IMR-90 (cell line): ENCODE data around the gene TMEM181. TPM values are rescaled to one million over a fixed set of nuclear protein-coding genes. Genes with fewer than 3 reads are reported as not detected.

Source experiments
- ATAC-seq: fragments of 200-7000 bp; cut with Tn5 transposase; 2 replicates; pipeline ENCODE4 v1.9.1; 2020; ENCODE audit warnings: low read depth, mild to moderate bottlenecking, moderate library complexity
- BruUV-seq: library from RNA; stranded (reverse); fragments of 400-500 nt; replicated peaks from 2 replicates; lab custom pipeline; 2021; lab: Mats Ljungman, UMichigan
- CTCF ChIA-PET: fragments of 300-600 bp; formaldehyde crosslinking; extraction: SDS; loops from one replicate; lab custom pipeline; 2021; ENCODE audit warnings: antibody characterized with exemption; lab: Yijun Ruan, JAX
- POLR2A ChIA-PET: fragments of 300-600 bp; sonication (Branson Sonifier 250); formaldehyde crosslinking; loops from one replicate; lab custom pipeline; 2022; ENCODE audit warnings: antibody characterized with exemption; ENCODE audit not compliant: unreplicated experiment; lab: Charles Lee
- DNase-seq: peaks from one replicate; pipeline ENCODE4 v3.0.0; 2013
- H2AFZ ChIP-seq: replicated peaks from 2 replicates; pipeline ENCODE3; 2013; ENCODE audit warnings: low read length, mild to moderate bottlenecking; ENCODE audit not compliant: poor library complexity
- H2AK5ac ChIP-seq: 2 replicates; pipeline ENCODE4 v1.6.1; 2013; ENCODE audit warnings: low read depth, low read length, inconsistent platforms
- H2AK9ac ChIP-seq: replicated peaks from 2 replicates; pipeline ENCODE3; 2013; ENCODE audit warnings: mild to moderate bottlenecking, low read depth, low read length, moderate library complexity; ENCODE audit not compliant: poor library complexity
- H2BK120ac ChIP-seq: 2 replicates; pipeline ENCODE4 v1.6.1; 2013; ENCODE audit warnings: low read depth, low read length, inconsistent platforms
- H2BK15ac ChIP-seq: 3 replicates; pipeline ENCODE4 v1.6.1; 2013; ENCODE audit warnings: low read depth, low read length, inconsistent platforms
- H2BK20ac ChIP-seq: 2 replicates; pipeline ENCODE4 v1.6.1; 2013; ENCODE audit warnings: low read depth, mild to moderate bottlenecking, inconsistent platforms, low read length, moderate library complexity
- H2BK5ac ChIP-seq: 2 replicates; pipeline ENCODE4 v1.6.1; 2013; ENCODE audit warnings: mild to moderate bottlenecking, low read depth, low read length, inconsistent platforms; ENCODE audit not compliant: poor library complexity, severe bottlenecking
- H3K14ac ChIP-seq: replicated peaks from 2 replicates; pipeline ENCODE4 v1.6.1; 2013; ENCODE audit warnings: low read depth, low read length, inconsistent platforms
- H3K18ac ChIP-seq: 2 replicates; pipeline ENCODE4 v1.6.1; 2013; ENCODE audit warnings: low read depth, low read length, control low read depth
- H3K23ac ChIP-seq: 2 replicates; pipeline ENCODE4 v1.6.1; 2013; ENCODE audit warnings: low read depth, low read length, inconsistent platforms
- H3K27ac ChIP-seq: 2 replicates; pipeline ENCODE4 v1.5.1; 2013; ENCODE audit warnings: mild to moderate bottlenecking, control low read depth, low read length; ENCODE audit not compliant: insufficient read depth
- H3K27me3 ChIP-seq: 2 replicates; pipeline ENCODE4 v1.6.1; 2013; ENCODE audit warnings: low read length; ENCODE audit not compliant: control insufficient read depth, insufficient read depth
- H3K36me3 ChIP-seq: 2 replicates; pipeline ENCODE4 v1.6.1; 2013; ENCODE audit warnings: low read length, mixed read lengths; ENCODE audit not compliant: control insufficient read depth, insufficient read depth
- H3K4ac ChIP-seq: 2 replicates; pipeline ENCODE4 v1.6.1; 2013; ENCODE audit warnings: low read depth, low read length, inconsistent platforms
- H3K4me1 ChIP-seq: 2 replicates; pipeline ENCODE4 v1.6.1; 2013; ENCODE audit warnings: low read length, mixed read lengths; ENCODE audit not compliant: control insufficient read depth, insufficient read depth
- H3K4me2 ChIP-seq: 2 replicates; pipeline ENCODE4 v1.6.1; 2013; ENCODE audit warnings: low read depth, mild to moderate bottlenecking, control low read depth, low read length, moderate library complexity
- H3K4me3 ChIP-seq: 2 replicates; pipeline ENCODE4 v1.5.1; 2013; ENCODE audit warnings: low read depth, mild to moderate bottlenecking, control low read depth, low read length, moderate library complexity; ENCODE audit not compliant: insufficient read depth
- H3K56ac ChIP-seq: 2 replicates; pipeline ENCODE4 v1.6.1; 2013; ENCODE audit warnings: low read length, inconsistent platforms; ENCODE audit not compliant: insufficient read depth; ENCODE audit errors: extremely low read depth
- H3K79me1 ChIP-seq, 2 experiments: 2 replicates each; pipeline ENCODE4 v1.6.1; 2013; ENCODE audit warnings: low read length in 2 of 2, inconsistent platforms in 1 of 2, low read depth in 1 of 2
- H3K9ac ChIP-seq: 2 replicates; pipeline ENCODE4 v1.6.1; 2013; ENCODE audit warnings: low read depth, low read length, control low read depth
- H3K9me1 ChIP-seq: 2 replicates; pipeline ENCODE4 v1.6.1; 2013; ENCODE audit warnings: low read length, inconsistent platforms; ENCODE audit not compliant: insufficient read depth
- H3K9me3 ChIP-seq: 2 replicates; pipeline ENCODE4 v1.6.1; 2013; ENCODE audit warnings: low read length; ENCODE audit not compliant: control insufficient read depth, insufficient read depth
- H4K20me1 ChIP-seq: 2 replicates; pipeline ENCODE4 v1.6.1; 2013; ENCODE audit warnings: low read length, inconsistent platforms; ENCODE audit not compliant: insufficient read depth
- H4K5ac ChIP-seq: 2 replicates; pipeline ENCODE4 v1.6.1; 2013; ENCODE audit warnings: mild to moderate bottlenecking, low read depth, low read length, control low read depth
- H4K8ac ChIP-seq, 2 experiments: 2 replicates each; pipeline ENCODE4 v1.6.1; 2013; ENCODE audit warnings: low read depth in 2 of 2, low read length in 2 of 2, control low read depth in 1 of 2, inconsistent platforms in 1 of 2
- H4K91ac ChIP-seq: 2 replicates; pipeline ENCODE4 v1.6.1; 2013; ENCODE audit warnings: low read depth, low read length, inconsistent platforms; ENCODE audit not compliant: insufficient read depth
- CEBPB ChIP-seq: IDR thresholded peaks from 2 replicates; pipeline ENCODE4 v1.6.1; 2012; ENCODE audit warnings: low read depth, low read length, improper control_type of control experiment
- ELK1 ChIP-seq: fragments of 150-350 bp; IDR thresholded peaks from 2 replicates; pipeline ENCODE4 v1.6.1; 2016; ENCODE audit warnings: low read depth, mild to moderate bottlenecking, low read length, moderate library complexity, borderline replicate concordance
- NFE2L2 ChIP-seq: fragments of 150-350 bp; IDR thresholded peaks from 2 replicates; pipeline ENCODE4 v1.6.1; 2016; ENCODE audit warnings: low read depth, mild to moderate bottlenecking, low read length
- RAD21 ChIP-seq: IDR thresholded peaks from 2 replicates; pipeline ENCODE4 v1.6.1; 2012; ENCODE audit warnings: low read length, improper control_type of control experiment
- RCOR1 ChIP-seq: IDR thresholded peaks from 2 replicates; pipeline ENCODE4 v1.6.1; 2012; ENCODE audit warnings: mild to moderate bottlenecking, low read length, improper control_type of control experiment; ENCODE audit not compliant: insufficient replicate concordance
- RFX5 ChIP-seq: IDR thresholded peaks from 2 replicates; pipeline ENCODE4 v1.8.0; 2012; ENCODE audit warnings: low read depth, mild to moderate bottlenecking, low read length, moderate library complexity
- SMC3 ChIP-seq: fragments of 150-350 bp; IDR thresholded peaks from 2 replicates; pipeline ENCODE4 v1.6.1; 2016; ENCODE audit warnings: low read depth, mild to moderate bottlenecking, antibody characterized with exemption, low read length, moderate library complexity
- WGBS, 2 experiments: methylation state at CpG; one replicate each; pipeline versions ENCODE4 v1.1.5 to v1.1.7; 2013; ENCODE audit warnings: missing lambda C conversion rate in 2 of 2; ENCODE audit not compliant: insufficient read length in 1 of 2; ENCODE audit errors: extremely low coverage in 2 of 2; 5-methylcytosine and 5-hydroxymethylcytosine counted together
- dilution Hi-C: fragments of 300-500 bp; cut with HindIII; formaldehyde crosslinking; loops from one replicate; pipeline ENCODE4 v1.14.3; 2018; ENCODE audit warnings: low sequenced_read_pairs; ENCODE audit not compliant: unreplicated experiment
- in situ Hi-C: fragments of 300-500 bp; cut with MboI; formaldehyde crosslinking; loops from 3 replicates; pipeline ENCODE4 v1.14.3; 2019; ENCODE audit warnings: low sequenced_read_pairs, inconsistent platforms, mixed read lengths
- intact Hi-C: fragments of 100-400 bp; cut with micrococcal nuclease; formaldehyde crosslinking; loops from 2 replicates; pipeline ENCODE4 v1.10.0; 2022
- polyA plus RNA-seq, 3 experiments: library from polyadenylated mRNA; depleted of rRNA; stranded (reverse); fragments of >200 nt; gene quantifications; 2 replicates each; pipeline ENCODE4 v1.2.3, GENCODE V29; 2012; ENCODE audit warnings: low replicate concordance in 1 of 3
- total RNA-seq: library from RNA; depleted of rRNA; stranded (reverse); fragments of >200 nt; gene quantifications from 2 replicates; pipeline ENCODE4 v1.2.3, GENCODE V29; 2012

TMEM181 gene
- total and polyA plus RNA-seq, 2 of the 4 experiments (the other 2 are of a cell fraction), result 22.8 to 27.8 TPM

- POLR2A ChIA-PET, result no interaction called here
- 0% methylated on average over 1 of the region's 7 CpGs; no CpG with 5 or more reads in 1 of the 2 experiments for WGBS, 2 experiments
Measured at GRCh38 chr6:158539413-158539812, 20.5 kb upstream of the TMEM181 start.

More at GRCh38 chr6:158539413-158539812, 20.5 kb upstream of the TMEM181 start:
- H3K23ac ChIP-seq, result no peak overlapping the region
- no peak overlapping the region for H4K8ac ChIP-seq
- dilution Hi-C loops (no loop called here), intact Hi-C loops (no loop called here), in situ Hi-C loops (no loop called here)
- no peak overlapping the region for H2AFZ ChIP-seq
- H3K18ac ChIP-seq, result no peak overlapping the region
- no peak overlapping the region for H2AK5ac ChIP-seq
- H3K9me1 ChIP-seq, result no peaks in the 10 kb centered on the region
- no peak overlapping the region for H3K4ac ChIP-seq
- peaks cover 45% of the 10 kb centered on the region for H3K27me3 ChIP-seq
- ATAC-seq, result no peak
- no peak overlapping the region for H2BK120ac ChIP-seq
- H3K4me3 ChIP-seq, result no peak overlapping the region
- CTCF ChIA-PET, result interaction anchor here (0.8 kb wide), 1 partner anchor 318 kb away, joined by 6 read pairs; no protein-coding TSS in a partner anchor
- peaks cover 2% of the 10 kb centered on the region; the same call in 1 of the 2 replicates for H3K4me1 ChIP-seq
- no peak overlapping the region for H2AK9ac ChIP-seq
- H3K79me1 ChIP-seq, result no peaks in the 10 kb centered on the region
- no peak overlapping the region for H3K9ac ChIP-seq
- no peak overlapping the region for H3K27ac ChIP-seq
- H3K14ac ChIP-seq, result no peak overlapping the region
- BruUV-seq, result no TSS peak
- H4K20me1 ChIP-seq, result no peaks in the 10 kb centered on the region
- H3K36me3 ChIP-seq, result no peaks in the 10 kb centered on the region
- no peak overlapping the region for H2BK20ac ChIP-seq
- H4K5ac ChIP-seq, result no peak overlapping the region
- H3K56ac ChIP-seq, result no peak overlapping the region
- H3K9me3 ChIP-seq, result 0 out of 2 replicates have a peak, but pooled peaks cover 2% of the 10 kb centered on the region
- no peak overlapping the region for H2BK15ac ChIP-seq
- no peak for DNase-seq
- H4K91ac ChIP-seq, result no peak overlapping the region
- H2BK5ac ChIP-seq, result no peak overlapping the region
- TF ChIP-seq RAD21, result no peak
- no peak for TF ChIP-seq RFX5
- no peak for TF ChIP-seq ELK1
- no peak for TF ChIP-seq NFE2L2
- TF ChIP-seq CEBPB, result no peak
- no peak for TF ChIP-seq RCOR1
- no peak for TF ChIP-seq SMC3
- no peak overlapping the region; the same call in 1 of the 2 replicates for H3K4me2 ChIP-seq
